DMS79 treated with DMSO at 0.1 percent for 48 hours (cell line): Measurements from ENCODE around the gene PAX2.

Source experiments
- DNase-seq: peaks from one replicate; lab custom pipeline; 2025; lab: John Stamatoyannopoulos, UW

Gene PAX2

DNA sequence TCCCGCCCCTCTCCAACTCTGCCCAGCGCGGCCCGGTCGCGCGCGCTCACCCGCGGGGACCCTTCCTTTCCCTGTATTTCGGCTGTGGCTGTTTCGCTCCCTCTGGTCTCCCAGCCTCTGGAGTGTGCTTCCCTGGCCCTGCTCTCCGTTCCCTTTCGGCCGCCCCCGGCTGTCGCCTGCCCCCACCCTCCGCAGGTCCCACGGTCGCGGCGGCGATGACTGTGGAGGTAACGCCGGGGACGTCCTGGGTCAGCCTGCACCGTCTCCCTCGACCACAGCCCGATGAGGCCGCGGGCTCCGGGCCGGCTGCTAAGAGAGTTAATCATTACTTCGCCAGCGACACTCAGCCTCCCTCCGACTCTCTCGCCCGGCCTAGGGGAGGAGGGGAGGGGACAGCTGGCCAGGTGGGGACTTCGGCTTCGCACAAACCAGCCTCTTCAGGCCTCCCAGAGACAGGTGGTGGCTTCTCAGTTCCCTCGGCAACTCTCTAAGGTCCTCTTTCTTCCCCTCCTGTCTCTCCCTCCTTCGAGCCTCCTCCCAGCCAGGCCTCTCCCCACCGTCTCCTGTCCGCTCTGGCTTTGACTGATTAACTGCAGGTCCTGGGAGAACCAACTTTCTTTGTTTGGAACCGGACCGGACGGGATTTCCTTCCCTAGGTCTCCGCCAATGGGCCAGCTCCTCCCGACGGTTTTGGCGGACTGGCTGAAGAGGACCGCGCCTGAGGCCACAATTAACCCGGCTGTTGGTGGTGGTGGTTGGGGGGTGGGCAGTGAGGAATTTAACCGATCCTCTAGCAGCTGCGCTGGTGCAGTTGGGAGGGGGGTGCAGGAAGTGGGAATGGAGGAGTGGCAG lies 5.6 kb upstream of the PAX2 start:
- no peak for DNase-seq

DNA sequence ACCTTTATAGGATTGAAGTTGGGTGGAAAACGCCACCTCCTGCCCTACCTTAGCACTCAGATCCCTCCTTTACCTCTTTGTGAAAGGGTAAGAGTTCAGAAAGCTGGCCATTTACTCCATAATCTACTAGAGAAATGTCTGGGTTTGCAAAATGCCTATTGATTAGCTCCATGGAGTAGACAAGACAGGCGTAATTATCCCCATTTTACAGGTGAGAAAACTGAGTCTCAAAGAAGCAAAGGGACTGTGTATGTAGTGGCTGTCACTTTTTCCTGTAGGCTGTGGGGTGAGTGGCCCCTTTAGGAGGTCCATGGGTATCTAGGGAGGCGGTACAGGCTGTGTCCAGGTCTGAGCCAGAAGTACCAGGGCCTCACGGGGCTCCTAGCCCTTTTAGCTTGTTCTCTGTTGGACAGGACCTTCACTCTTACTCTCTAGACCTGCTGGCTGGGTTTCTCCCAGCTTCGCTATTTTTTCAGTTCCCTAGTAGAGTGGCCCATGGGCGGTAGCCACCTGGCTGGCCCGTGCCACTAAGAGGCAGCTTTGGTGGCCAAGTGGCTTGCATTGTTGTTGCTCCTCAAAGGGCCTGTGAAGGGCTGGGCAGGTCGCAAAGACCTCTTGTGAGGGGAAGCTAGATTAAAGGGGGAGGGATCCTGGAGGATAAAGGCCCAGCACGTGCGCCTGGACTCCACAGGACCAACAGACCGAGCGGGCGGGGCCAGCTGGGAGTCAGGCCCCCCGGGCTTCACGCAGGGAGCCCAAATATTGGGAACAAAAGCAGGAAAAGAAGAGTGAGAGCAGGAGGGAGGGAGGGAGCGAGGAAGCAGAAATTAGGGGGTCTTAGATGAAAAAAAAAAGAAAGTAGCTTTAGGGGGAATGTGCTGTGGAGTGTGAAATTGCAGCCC lies 4.7 kb upstream of the PAX2 start:
- no peak for DNase-seq

DNA sequence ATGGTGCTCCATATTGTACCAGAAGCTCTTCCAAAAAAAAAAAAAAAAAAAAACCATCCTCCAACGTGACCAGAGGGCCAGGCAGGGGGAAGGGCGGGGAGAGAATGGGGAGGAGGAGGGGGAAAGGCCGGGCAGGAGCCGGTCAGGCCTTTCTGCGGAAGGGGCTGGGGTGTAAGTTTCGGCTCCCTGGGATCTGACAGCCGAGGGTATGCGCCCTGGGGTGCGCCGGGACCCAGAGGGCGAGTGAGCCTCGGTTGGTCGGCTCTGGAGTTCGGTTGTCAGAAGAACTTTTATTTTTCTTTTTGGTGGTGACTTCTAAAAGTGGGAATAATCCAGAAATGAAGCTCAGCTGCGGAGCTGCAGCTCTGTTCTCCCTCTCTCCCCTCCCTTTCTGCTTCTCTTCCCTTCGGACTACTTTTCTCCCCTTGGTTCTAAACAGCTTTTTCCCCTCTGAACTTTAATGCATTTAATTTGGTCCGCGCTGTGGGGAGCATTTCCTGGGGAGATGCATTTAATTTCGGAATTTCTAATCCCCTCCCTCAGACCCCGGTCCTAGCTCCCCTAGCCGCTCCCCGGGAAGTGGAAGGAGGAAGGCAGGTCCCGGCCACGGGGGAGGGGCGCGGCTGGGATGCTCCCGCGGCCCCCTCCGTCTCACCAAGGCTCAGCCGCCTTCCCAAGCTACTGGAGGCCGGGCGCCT lies 3.9 kb upstream of the PAX2 start:
- no peak for DNase-seq

DNA sequence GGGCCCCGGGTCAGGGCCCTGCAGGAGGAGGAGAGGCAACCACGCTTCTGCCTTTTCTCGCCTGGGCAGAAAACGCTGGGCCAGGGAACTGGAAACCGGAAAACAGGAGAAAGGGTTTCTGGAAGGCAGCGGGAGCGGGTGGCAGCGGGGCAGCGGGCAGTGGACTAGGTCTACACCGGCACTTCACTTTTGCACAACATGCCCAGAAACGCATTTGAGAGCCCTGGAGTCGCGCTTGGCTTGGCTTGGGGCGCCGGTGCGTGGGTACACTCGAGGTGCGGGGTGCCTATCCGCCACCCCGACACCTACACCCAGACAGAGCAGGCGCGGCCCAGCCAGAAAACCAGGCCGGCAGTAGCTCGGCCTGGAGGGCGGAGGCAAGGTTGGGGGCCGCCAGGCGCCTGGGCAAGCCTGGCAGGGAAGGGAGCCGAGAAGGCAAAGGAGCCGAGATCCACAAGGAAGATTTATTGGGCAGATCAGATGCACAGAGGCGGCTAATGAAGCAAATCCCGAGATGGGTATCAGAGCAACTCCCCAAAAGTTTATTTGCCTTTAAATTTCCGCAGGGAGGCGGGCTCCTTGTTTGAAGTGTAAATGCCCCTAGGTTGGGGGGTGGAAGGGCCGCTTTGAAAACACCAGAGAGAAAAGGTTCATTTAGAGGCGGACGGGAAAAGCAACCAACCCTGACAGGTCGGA lies 3.2 kb upstream of the PAX2 start:
- DNase-seq: no peak

DNA sequence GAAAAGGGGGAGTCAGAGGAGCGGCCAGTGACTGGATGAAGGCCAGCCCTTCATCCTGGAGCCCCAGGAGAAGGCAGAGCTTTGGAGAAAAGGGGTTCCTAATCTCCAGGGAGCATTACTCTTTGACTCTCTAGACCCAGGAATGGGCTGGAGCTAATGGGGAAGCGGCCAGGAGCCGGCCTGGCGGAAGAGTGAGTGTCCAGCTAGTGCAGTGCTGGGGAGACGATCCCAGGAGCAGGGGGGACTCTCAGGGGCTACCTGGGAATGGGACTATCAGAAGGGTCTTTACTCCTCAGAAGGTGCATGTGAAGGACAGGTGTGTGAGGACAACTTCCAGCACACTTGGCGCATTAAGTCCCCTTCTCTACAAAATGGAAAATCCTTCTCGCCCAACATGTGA lies 2.4 kb upstream of the PAX2 start:
- no peak for DNase-seq

DNA sequence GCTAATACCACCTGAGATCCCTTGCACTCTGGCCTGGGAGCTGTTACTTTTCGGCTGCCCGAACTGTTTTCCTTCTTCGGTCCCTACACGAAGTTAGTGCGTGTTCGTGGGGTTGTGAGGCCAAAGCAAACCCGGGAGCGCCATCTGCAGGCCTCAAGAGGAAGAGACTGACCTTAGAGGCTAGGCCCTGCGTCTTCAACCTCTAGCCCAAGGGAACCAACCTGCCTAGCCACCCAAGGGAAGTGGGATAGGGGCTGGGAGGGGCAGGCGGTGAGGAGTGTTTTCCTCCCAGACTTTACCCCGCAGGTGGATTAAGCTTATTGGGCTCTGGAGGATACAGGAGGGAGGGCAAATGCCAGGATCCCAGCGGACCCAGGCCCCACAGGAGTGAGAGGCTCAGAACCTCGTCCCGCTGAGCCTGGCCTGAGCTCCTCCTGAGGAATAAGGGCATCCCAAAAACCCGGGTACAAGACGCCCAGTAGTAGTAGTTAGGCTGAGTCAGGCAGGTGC lies 1.7 kb upstream of the PAX2 start:
- DNase-seq: no peak

DNA sequence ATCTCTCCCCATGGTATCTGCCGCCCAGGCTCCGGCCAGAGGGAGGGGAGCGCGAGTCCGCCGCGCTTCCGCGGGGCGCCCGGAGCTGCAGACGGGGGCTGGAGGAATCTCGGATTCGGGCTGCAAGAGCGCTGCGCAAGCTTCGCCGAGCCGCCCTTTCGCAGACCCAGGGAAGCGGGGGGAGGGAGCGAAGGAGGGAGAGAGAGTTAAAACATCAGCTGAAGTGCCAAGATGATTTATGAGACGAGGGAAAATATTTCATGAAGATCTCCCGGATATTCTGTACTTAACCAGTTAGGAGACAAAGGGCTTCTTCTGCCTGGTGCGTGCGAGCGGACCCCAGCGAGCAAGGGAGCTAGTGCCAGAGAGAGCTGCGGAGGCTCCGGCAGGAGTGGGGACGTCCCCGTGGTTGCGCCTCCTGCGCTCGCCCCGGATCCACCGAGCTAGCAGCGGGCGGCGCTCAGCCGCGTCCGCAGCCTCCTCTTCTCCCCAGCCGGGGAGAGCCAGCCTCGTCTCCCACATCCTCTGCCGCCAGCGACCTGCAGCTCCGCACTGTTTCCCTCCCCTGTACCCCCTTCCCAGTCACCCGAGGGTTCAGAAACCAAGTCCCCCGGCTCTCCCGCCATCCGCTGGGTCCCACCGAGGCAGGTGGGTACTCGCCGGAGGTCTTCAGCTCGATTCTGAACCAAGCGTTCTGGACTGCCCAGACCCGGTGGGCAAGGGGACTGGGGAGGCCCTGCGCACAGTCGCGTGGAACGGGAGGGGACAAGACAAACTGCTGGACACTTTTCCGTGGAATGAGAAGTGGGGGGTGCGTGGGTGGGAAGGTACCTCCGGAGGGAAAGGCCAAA lies 1.0 kb upstream of the PAX2 start:
- DNase-seq: no peak

DNA sequence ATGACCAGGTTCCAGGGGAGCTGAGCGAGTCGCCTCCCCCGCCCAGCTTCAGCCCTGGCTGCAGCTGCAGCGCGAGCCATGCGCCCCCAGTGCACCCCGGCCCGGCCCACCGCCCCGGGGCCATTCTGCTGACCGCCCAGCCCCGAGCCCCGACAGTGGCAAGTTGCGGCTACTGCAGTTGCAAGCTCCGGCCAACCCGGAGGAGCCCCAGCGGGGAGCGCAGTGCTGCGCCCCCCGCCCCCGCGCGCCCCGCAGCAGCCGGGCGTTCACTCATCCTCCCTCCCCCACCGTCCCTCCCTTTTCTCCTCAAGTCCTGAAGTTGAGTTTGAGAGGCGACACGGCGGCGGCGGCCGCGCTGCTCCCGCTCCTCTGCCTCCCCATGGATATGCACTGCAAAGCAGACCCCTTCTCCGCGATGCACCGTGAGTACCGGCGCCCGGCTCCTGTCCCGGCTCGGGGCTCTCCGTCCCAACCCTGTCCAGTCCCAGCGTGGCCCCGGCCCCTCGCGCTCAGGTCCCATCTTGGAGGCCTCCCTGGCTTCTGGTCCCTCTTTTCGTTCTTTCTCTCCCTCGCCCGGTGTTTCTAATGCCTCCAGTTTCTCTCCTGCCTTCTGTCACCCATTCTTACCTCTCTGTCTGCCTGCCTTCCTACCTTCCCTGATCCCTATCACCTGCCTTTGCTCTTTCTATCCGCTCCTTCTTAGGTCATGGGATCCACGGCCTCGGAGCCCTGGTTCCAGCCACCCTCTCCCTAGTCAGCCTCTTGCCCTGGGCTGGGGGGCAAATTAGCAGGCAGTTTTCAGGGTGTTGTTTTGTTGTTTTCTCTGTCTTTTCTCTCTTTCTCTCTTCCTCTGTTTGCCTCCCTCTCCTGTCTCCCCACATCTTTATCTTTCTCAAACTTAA lies 751 bp downstream of the PAX2 start:
- no peak for DNase-seq

DNA sequence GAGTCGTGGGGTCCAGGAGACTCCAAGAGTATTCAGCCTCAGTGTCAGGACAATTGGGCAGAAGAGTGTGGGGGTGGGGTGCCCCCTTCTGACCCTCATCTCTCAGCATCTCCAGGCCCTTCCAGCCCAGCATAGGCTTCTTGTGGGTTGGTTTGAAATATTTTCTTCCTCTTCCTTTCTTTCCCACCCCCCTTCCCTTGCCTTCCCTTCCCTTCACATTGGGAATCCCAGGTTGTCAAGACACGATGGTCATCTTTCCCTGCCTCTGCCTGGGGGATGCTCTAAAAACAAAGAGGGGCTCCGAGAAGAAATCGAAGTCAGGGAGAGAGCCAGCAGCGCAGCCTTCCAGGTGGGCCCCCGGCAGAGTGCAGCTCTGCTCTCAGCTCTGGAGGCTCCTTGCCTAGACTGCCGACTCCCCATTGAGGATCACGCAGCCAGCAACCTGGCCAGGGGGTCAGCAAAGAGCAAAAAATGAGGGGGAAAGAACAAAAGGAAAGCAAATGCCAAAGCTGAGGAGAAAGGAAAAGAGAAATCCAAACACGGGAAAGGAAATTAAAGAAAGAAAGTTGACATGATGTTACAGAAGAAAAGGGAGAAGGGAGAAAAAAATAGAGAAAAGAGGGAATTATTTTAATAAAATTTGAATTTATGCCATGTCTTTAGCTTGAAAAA lies 1.5 kb downstream of the PAX2 start:
- no peak for DNase-seq

DNA sequence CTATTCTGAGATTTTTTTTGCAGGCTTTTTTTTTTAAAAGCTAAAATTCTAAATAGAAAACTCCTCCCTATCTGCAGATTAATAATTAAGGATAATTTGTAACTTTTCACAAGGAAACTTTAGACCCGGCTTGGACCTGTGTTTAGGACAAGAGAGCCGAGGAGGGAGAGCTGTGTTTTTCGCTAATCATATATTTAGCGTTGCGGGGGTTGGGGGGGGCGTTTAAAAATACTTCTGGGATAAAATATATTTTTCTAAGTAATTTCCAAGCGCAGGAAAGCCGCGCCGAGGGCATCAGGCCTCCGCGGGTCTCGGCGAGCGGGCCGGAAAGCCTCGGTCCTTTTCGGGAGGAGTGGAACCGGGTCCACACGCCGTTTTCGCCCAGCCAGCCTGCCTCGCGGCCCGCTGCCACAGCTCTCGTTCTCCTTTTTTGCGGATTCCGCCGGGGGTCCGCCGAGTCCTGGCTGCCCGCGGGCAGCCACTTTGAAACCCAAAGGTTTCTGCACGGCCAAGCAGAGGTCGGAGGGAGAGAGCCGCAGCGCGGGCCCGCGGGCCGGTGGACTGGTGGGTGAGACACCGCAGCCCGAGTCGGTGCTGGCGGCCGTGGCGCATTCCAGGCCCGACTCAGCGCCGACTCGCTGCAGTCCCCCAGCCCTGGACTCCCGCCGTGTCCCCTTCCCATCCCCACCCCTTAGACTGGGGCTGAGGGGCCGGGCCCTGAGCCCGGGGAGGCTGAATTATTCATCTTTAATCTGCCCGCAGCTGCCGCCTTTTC lies 2.3 kb downstream of the PAX2 start:
- no peak for DNase-seq

DNA sequence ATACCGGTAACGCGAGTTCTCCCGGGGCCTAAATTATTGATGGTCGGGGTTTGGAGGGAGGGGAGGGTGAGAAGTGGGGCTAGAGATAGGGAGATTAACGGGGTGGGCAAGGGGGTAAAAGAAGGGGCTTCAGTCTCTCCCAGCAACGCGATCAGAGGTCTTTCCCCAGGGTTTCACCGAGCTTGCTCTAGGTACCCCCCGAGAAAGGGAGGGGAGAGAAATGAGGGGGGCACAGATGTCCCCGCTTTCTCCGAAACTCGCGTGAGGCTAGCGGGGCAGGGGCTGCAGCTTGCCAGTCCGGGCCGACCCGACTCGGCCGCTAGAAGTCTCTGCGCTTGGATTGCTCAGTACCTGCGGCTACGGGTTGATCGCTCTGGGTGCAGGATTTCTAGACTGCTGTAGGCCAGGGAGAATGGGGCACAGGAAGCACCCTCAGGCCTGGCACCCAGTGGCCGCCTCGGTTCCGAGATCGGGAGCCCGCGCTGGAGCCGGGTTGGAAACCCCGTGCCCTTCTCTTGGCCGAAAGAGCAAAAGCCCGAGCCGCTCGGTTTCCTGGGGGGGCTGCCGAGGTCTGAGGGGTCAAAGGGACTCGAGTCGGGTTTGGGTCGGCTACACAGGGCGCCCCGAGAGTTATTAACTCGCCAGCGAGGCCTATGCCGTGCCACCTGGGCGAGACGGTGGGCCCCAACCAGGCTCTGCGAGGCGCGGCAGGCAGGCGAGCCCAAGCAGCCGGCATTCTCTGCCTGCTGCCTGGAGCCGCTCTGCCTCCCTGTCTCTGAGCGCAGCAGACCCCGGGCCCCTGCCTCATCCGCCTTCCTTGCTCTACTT lies 3.1 kb downstream of the PAX2 start:
- no peak for DNase-seq

DNA sequence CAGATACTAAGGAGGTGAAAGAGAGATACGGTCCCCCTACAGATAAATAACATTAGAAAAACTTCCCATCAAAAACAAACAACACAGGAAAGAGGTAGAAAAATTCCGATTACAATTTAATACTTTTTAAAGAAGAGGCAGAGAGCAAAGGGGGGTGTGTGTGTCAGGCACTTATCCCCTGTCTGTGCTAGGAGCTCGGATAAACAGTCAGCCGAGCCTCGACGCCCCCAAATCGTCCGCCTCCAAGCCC lies 3.6 kb downstream of the PAX2 start:
- no peak for DNase-seq

DNA sequence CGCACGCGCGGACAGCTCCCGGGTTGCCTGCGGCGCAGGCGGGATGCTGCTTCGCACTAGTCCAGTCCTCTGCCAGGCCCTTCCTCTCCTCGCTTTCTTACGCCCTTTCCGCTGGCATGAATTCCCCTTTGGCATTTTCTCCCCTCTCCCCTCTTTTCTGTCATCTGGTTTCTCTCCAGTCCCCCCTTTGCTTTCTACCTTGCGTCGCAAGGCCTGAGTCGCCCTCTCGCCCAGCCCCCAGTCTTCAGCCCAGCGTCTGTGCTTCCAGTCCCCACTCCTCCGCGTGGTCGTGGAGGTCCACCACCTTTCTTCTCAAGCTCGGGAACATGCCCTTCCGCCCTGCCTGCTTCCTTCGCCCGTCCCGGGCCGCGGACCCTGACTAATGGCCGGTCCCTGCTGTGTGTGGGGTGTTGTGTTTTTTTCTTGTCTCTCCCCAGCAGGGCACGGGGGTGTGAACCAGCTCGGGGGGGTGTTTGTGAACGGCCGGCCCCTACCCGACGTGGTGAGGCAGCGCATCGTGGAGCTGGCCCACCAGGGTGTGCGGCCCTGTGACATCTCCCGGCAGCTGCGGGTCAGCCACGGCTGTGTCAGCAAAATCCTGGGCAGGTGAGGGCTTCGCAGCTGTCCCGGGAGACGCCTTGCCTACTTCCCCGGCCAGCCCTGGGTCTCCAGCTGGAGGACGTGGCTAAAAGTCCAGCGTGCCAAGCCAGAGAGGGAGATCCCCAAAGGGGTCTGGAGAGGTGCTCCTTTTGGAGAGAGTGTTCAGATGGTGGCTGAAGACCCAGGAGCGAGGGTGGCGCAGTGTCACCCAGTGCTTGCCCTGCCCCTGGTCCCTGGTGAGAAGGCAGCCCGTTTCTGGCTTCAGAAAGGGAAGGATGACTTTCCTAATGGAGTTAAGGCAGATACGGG lies 4.2 kb downstream of the PAX2 start:
- no peak for DNase-seq

DNA sequence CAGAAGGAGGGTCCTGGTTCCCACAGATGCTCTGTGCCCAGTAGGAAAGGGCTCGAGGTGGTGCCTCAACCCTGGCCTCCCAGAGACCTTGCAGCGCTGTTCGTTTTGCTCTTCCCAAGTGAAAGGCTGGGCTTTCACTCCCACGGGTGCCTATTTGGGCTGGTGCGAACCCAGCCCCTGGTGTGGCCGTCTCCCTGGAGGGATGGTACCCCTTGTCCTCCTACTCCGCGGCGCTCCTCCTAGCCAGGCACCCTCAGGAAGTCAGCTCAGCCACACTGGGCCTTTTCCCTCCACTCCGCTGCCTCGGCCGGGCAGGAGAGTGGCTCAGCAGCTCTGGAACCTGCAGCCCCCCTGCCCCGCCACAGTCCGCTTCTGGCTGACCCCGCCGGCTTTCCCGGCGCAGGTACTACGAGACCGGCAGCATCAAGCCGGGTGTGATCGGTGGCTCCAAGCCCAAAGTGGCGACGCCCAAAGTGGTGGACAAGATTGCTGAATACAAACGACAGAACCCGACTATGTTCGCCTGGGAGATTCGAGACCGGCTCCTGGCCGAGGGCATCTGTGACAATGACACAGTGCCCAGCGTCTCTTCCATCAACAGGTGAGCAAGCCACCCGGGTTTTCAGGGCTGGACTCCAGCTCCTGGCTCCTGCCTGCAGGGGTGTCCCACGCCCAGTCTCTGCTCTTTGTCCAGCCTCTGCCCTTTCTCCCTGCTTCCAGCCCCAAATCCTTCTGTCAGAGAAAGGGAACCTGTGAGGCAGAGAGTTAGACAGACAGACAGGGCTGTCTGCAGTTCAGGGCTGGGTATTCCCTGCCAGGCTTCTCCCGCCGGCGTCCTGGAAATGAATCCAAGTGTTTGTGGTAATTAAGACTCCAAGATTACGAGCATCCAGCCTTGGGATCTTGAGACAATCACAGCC lies 5.2 kb downstream of the PAX2 start:
- no peak for DNase-seq

DNA sequence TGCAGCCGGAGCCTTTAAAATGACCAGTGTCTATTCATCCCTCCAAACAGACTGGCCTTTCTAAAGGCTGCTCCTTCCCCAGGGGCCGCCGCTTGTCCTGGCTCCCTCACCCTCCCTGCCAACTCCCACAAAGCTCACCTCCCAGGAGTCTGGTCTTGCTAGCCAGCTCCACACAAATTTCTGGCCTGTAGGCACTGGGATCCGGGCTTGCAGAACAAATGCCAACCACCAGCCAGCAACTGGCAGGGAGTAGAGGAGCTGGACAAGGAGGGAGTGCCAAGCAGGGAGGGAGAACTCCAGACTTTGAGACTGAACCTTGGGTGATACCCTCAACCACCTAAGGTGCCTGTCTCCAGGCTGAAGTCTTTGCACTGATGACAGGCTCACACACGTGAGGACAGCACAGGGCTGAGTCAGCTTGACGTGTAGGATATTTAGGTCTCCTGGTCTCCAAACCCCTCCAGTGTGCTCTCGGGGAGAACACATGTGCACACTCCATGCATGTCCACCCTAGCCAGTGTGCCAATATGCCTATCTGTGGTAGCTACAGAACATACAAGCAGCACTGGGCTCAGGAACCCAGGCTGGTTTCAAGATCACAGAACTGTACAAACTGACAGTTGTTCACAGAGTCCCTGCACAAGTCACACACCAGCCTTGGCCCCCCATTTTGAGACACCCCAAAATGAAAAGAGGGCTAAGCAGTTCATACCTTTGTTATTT lies 6.0 kb downstream of the PAX2 start:
- no peak for DNase-seq
